Measurements from ENCODE around the gene HOXB1. TPM values are rescaled to one million over a fixed set of nuclear protein-coding genes. Genes with fewer than 3 reads are reported as not detected.

Gene HOXB1
- total and polyA plus RNA-seq, 4 donors = not detected

DNA sequence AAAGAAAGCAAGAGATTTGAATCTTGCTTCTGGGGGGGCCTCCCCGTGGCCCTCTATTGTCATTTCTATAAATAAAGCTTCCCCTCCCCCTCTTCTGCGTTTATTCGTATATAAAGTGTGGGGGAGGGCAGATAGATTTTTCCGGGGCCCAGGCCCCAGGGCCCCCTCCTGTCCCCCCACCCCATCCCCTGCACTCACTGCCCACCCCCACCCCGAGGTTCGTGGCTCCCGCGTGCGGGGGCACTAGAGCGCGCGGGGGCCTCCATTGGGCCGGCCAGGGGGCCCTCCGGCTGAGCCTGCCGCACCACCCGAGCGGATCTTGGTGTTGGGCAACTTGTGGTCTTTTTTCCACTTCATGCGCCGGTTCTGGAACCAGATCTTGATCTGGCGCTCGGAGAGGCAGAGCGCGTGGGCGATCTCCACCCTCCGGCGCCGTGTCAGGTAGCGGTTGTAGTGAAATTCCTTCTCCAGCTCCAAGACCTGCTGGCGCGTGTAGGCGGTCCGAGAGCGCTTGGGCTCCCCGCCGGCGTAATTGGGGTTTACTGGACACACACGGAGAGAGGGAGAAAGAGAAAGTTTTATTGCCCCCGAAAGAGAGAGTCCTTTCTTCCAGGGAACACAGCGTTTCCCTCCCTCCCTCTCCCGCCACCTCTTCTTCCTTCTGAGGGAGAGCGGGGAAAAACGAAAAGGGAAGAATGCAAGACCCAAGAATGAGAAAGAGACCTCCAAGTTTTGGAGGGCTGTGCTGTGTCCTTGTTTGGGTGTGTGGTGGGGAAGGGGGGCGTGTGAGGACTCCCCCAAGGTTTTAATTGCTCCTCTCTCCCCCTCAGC lies 45.9 kb upstream of the HOXB1 start:
- peaks cover 0 to 24% (median 5%) of the 10 kb centered on the region in 4 donors for H3K27me3 ChIP-seq (ENCODE audit: control insufficient read depth in 4 of 4, insufficient read depth in 4 of 4, low read length in 3 of 4)
- H3K27ac ChIP-seq (ENCODE audit: low read depth in 1 of 2, low read length in 2 of 2) = peak overlapping the region; percentile 70 to 72
- H3K4me3 ChIP-seq (ENCODE audit: low read depth in 1 of 3, low read length in 3 of 3) = peak overlapping the region in 1 of 3 donors; percentile 46
- peaks cover 0 to 3% (median 1%) of the 10 kb centered on the region in 4 donors for H3K4me1 ChIP-seq (ENCODE audit: control insufficient read depth in 4 of 4, insufficient read depth in 4 of 4, low read length in 3 of 4)
- H3K9me3 ChIP-seq (ENCODE audit: control insufficient read depth in 4 of 4, low read length in 3 of 4) = no peaks in the 10 kb centered on the region
- no peak for DNase-seq (ENCODE audit: low spot score)
- 15% methylated on average over 43 of the region's 43 CpGs for WGBS
- TF ChIP-seq FOXA1 (IDR thresholded peaks at IDR 0.05) = no peak
- TF ChIP-seq, protein P1, sequence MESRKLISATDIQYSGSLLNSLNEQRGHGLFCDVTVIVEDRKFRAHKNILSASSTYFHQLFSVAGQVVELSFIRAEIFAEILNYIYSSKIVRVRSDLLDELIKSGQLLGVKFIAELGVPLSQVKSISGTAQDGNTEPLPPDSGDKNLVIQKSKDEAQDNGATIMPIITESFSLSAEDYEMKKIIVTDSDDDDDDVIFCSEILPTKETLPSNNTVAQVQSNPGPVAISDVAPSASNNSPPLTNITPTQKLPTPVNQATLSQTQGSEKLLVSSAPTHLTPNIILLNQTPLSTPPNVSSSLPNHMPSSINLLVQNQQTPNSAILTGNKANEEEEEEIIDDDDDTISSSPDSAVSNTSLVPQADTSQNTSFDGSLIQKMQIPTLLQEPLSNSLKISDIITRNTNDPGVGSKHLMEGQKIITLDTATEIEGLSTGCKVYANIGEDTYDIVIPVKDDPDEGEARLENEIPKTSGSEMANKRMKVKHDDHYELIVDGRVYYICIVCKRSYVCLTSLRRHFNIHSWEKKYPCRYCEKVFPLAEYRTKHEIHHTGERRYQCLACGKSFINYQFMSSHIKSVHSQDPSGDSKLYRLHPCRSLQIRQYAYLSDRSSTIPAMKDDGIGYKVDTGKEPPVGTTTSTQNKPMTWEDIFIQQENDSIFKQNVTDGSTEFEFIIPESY (IDR thresholded peaks at IDR 0.05) = no peak
- TF ChIP-seq SP1 (IDR thresholded peaks at IDR 0.05) = no peak
- TF ChIP-seq, protein P2, sequence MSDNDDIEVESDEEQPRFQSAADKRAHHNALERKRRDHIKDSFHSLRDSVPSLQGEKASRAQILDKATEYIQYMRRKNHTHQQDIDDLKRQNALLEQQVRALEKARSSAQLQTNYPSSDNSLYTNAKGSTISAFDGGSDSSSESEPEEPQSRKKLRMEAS (IDR thresholded peaks at IDR 0.05) = no peak
- TF ChIP-seq FOXA2 (IDR thresholded peaks at IDR 0.05) = no peak
- no peak overlapping the region for H3K9ac ChIP-seq (ENCODE audit: low read depth in 1 of 2, low read length in 2 of 2)
- no peaks in the 10 kb centered on the region for H3K36me3 ChIP-seq (ENCODE audit: control insufficient read depth in 4 of 4, insufficient read depth in 3 of 4, low read depth in 1 of 4, low read length in 3 of 4)

DNA sequence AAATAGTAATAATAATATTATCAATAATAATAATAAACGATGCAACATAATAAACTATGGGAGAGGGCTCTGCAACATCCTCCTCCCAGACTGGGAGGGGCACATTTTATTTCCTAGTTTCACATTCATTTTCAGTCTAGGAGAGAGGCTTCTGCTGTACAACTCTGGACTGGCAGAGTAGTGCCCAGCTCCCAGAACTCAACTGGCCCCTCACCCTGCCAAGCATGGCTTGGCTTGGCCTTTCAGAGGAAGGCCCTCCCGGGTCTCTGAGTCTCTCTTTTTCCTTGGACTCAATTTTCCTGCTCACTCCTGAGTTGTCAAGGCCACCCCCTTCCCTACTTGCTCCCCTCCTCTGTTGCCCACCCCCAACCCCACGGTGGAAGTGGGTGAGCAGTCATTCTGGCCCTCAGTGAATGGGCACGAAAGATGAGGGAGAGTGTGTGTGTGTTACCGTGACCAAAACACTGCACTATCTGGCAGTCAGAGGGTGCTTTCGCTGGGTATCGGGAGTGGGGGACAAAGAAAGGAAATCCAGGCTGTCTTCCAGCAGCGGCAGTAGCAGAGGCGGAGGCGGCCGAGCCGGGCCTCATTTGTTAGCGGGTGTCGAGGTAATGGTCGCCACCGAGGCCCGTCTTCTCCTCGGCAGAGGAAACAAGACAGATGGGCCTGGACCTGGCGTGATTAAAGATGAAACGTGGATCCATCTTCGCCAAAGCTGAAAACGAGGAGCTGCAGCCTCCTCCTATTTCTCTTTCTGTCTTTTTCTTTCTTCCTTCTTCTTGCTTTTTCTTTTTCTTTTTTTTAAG lies 45.1 kb upstream of the HOXB1 start:
- H3K36me3 ChIP-seq (ENCODE audit: control insufficient read depth in 4 of 4, insufficient read depth in 3 of 4, low read depth in 1 of 4, low read length in 3 of 4) = no peaks in the 10 kb centered on the region
- H3K9me3 ChIP-seq (ENCODE audit: control insufficient read depth in 4 of 4, low read length in 3 of 4) = no peaks in the 10 kb centered on the region
- WGBS = 20% methylated on average over 22 of the region's 22 CpGs
- H3K4me3 ChIP-seq (ENCODE audit: low read depth in 1 of 3, low read length in 3 of 3) = peak overlapping the region in 1 of 3 donors; percentile 46
- H3K4me1 ChIP-seq (ENCODE audit: control insufficient read depth in 4 of 4, insufficient read depth in 4 of 4, low read length in 3 of 4) = peaks cover 0 to 3% (median 0%) of the 10 kb centered on the region in 4 donors
- DNase-seq (ENCODE audit: low spot score) = no peak
- no peak for TF ChIP-seq HNF4G (IDR thresholded peaks at IDR 0.05)
- TF ChIP-seq FOXA1 (IDR thresholded peaks at IDR 0.05) = no peak
- TF ChIP-seq HNF4A (conservative IDR thresholded peaks at IDR 0.05) = no peak
- peaks cover 0 to 18% (median 7%) of the 10 kb centered on the region in 4 donors for H3K27me3 ChIP-seq (ENCODE audit: control insufficient read depth in 4 of 4, insufficient read depth in 4 of 4, low read length in 3 of 4)
- no peak overlapping the region for H3K9ac ChIP-seq (ENCODE audit: low read depth in 1 of 2, low read length in 2 of 2)
- H3K27ac ChIP-seq (ENCODE audit: low read depth in 1 of 2, low read length in 2 of 2) = peak overlapping the region; percentile 22 to 70

DNA sequence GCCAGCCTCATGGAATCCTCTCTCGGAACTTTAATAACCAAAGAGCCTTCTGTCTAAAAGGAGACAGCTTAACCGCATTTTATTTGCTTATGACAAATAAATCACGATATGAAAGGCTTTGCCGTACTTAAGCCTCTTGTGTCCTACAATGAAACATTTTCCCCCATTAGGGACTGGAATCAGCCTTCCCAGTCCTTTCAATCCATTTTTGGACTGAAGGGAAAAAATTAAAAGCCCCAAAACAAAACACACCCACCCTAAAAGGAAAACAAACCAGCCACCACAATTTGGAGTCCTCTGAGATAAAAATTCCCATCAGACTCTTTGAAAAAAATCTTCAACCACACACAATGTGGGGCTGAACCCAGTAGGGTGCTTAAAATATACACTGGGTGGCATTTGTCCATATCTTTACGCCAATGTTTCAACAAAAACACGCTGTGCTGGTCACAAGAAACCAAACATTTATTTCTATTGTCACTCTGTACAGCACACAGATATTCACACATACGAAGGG lies 44.3 kb upstream of the HOXB1 start:
- H3K9ac ChIP-seq (ENCODE audit: low read depth in 1 of 2, low read length in 2 of 2) = no peak overlapping the region
- peaks cover 0 to 17% (median 6%) of the 10 kb centered on the region in 4 donors for H3K27me3 ChIP-seq (ENCODE audit: control insufficient read depth in 4 of 4, insufficient read depth in 4 of 4, low read length in 3 of 4)
- DNase-seq (ENCODE audit: low spot score) = no peak
- no peak overlapping the region for H3K27ac ChIP-seq (ENCODE audit: low read depth in 1 of 2, low read length in 2 of 2)
- H3K36me3 ChIP-seq (ENCODE audit: control insufficient read depth in 4 of 4, insufficient read depth in 3 of 4, low read depth in 1 of 4, low read length in 3 of 4) = no peaks in the 10 kb centered on the region
- 28% methylated on average over 7 of the region's 7 CpGs for WGBS
- H3K4me3 ChIP-seq (ENCODE audit: low read depth in 1 of 3, low read length in 3 of 3) = no peak overlapping the region
- no peaks in the 10 kb centered on the region for H3K9me3 ChIP-seq (ENCODE audit: control insufficient read depth in 4 of 4, low read length in 3 of 4)
- H3K4me1 ChIP-seq (ENCODE audit: control insufficient read depth in 4 of 4, insufficient read depth in 4 of 4, low read length in 3 of 4) = peaks cover 0 to 3% (median 0%) of the 10 kb centered on the region in 4 donors
- TF ChIP-seq FOXA1 (IDR thresholded peaks at IDR 0.05) (no peak), HNF4A (conservative IDR thresholded peaks at IDR 0.05) (no peak), EGR1 (IDR thresholded peaks at IDR 0.05; ENCODE audit: low read depth in 2 of 2) (no peak), TAF1 (conservative IDR thresholded peaks at IDR 0.05) (no peak), NR2F2 (IDR thresholded peaks at IDR 0.05) (no peak), RAD21 (IDR thresholded peaks at IDR 0.05) (no peak), FOXA2 (IDR thresholded peaks at IDR 0.05) (no peak), HNF4G (IDR thresholded peaks at IDR 0.05) (no peak), JUND (IDR thresholded peaks at IDR 0.05) (no peak)
- TF ChIP-seq, protein P3, sequence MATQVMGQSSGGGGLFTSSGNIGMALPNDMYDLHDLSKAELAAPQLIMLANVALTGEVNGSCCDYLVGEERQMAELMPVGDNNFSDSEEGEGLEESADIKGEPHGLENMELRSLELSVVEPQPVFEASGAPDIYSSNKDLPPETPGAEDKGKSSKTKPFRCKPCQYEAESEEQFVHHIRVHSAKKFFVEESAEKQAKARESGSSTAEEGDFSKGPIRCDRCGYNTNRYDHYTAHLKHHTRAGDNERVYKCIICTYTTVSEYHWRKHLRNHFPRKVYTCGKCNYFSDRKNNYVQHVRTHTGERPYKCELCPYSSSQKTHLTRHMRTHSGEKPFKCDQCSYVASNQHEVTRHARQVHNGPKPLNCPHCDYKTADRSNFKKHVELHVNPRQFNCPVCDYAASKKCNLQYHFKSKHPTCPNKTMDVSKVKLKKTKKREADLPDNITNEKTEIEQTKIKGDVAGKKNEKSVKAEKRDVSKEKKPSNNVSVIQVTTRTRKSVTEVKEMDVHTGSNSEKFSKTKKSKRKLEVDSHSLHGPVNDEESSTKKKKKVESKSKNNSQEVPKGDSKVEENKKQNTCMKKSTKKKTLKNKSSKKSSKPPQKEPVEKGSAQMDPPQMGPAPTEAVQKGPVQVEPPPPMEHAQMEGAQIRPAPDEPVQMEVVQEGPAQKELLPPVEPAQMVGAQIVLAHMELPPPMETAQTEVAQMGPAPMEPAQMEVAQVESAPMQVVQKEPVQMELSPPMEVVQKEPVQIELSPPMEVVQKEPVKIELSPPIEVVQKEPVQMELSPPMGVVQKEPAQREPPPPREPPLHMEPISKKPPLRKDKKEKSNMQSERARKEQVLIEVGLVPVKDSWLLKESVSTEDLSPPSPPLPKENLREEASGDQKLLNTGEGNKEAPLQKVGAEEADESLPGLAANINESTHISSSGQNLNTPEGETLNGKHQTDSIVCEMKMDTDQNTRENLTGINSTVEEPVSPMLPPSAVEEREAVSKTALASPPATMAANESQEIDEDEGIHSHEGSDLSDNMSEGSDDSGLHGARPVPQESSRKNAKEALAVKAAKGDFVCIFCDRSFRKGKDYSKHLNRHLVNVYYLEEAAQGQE (IDR thresholded peaks at IDR 0.05) = no peak
- TF ChIP-seq, protein P4, sequence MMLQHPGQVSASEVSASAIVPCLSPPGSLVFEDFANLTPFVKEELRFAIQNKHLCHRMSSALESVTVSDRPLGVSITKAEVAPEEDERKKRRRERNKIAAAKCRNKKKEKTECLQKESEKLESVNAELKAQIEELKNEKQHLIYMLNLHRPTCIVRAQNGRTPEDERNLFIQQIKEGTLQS (IDR thresholded peaks at IDR 0.05) = no peak
- TF ChIP-seq, protein P1 (IDR thresholded peaks at IDR 0.05) = no peak
